IPS-20b (cell line): ENCODE measurements around the gene KIAA0319L.
"Not testable (repeated sequence)": the region's sequence is repeated elsewhere in the genome, so short reads cannot be mapped to it uniquely, and the experiment has no call there.

Experiments used
- H3K27ac ChIP-seq: one replicate; pipeline ENCODE4 v1.5.1; 2013; ENCODE audit warnings: low read length
- H3K27me3 ChIP-seq: 2 replicates; pipeline ENCODE4 v1.6.1; 2013; ENCODE audit warnings: mild to moderate bottlenecking, low read length, inconsistent platforms; ENCODE audit not compliant: insufficient read depth
- H3K36me3 ChIP-seq: 2 replicates; pipeline ENCODE4 v1.6.1; 2013; ENCODE audit warnings: low read depth, mild to moderate bottlenecking, inconsistent platforms, low read length, moderate library complexity; ENCODE audit not compliant: insufficient read depth
- H3K4me1 ChIP-seq: 2 replicates; pipeline ENCODE4 v1.6.1; 2013; ENCODE audit warnings: mild to moderate bottlenecking, control low read depth, inconsistent platforms, low read length, moderate library complexity; ENCODE audit not compliant: insufficient read depth
- H3K4me3 ChIP-seq: 2 replicates; pipeline ENCODE4 v1.5.1; 2013; ENCODE audit warnings: mild to moderate bottlenecking, low read length, inconsistent platforms
- H3K9ac ChIP-seq: 2 replicates; pipeline ENCODE4 v1.6.1; 2013; ENCODE audit warnings: low read depth, mild to moderate bottlenecking, inconsistent platforms, low read length, moderate library complexity
- H3K9me3 ChIP-seq: 2 replicates; pipeline ENCODE4 v1.6.1; 2013; ENCODE audit warnings: mild to moderate bottlenecking, low read depth, low read length, inconsistent platforms; ENCODE audit not compliant: insufficient read depth

The KIAA0319L gene

DNA sequence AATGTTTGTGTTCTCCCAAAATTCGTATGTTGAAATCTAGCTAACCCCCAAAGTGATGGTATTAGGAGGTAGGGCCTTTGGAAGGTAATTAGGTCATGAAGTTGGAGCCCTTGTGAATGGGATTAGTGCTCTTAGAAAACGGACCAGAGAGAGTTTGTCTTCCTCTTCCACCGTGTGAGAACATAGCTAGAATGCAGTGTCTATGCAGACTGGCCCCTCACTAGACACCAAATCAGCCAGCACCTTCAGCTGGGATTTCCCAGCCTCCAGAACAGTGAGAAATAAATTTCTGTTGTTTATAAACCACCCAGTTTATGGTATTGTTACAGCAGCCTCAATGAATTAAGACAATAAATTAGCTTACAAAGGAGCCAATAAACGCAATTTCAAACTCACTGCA is 58.0 kb downstream of the KIAA0319L start:
- H3K4me1 ChIP-seq = no peaks in the 10 kb centered on the region
- H3K9ac ChIP-seq = no peak overlapping the region
- no peaks in the 10 kb centered on the region for H3K36me3 ChIP-seq
- no peaks in the 10 kb centered on the region for H3K27me3 ChIP-seq
- no peak overlapping the region for H3K4me3 ChIP-seq
- no peaks in the 10 kb centered on the region for H3K9me3 ChIP-seq
- H3K27ac ChIP-seq = no peak overlapping the region

- no peaks in the 10 kb centered on the region; the same call in 1 of the 2 replicates for H3K9me3 ChIP-seq
- no peaks in the 10 kb centered on the region for H3K4me1 ChIP-seq
- H3K36me3 ChIP-seq = no peaks in the 10 kb centered on the region
- no peak overlapping the region for H3K27ac ChIP-seq
- H3K4me3 ChIP-seq = no peak overlapping the region
- H3K27me3 ChIP-seq = no peaks in the 10 kb centered on the region
- no peak overlapping the region for H3K9ac ChIP-seq
These were observed 59.6 kb downstream of the KIAA0319L start for GRCh38 chr1:35497571-35497970.

- Histone ChIP-seq H3K9me3 (no peaks in the 10 kb centered on the region; the same call in 1 of the 2 replicates), H3K36me3 (no peaks in the 10 kb centered on the region; the same call in 1 of the 2 replicates), H3K4me3 (no peak overlapping the region)
These were observed 67.0 kb downstream of the KIAA0319L start for GRCh38 chr1:35490250-35490649.

GRCh38 chr1:35488336-35488735 is 68.9 kb downstream of the KIAA0319L start:
- H3K9ac ChIP-seq = no peak overlapping the region
- H3K4me1 ChIP-seq = no peaks in the 10 kb centered on the region
- H3K27ac ChIP-seq = no peak overlapping the region
- no peak overlapping the region for H3K4me3 ChIP-seq
- no peaks in the 10 kb centered on the region; the same call in 1 of the 2 replicates for H3K9me3 ChIP-seq
- no peaks in the 10 kb centered on the region for H3K27me3 ChIP-seq
- H3K36me3 ChIP-seq = no peaks in the 10 kb centered on the region; the same call in 1 of the 2 replicates

More at GRCh38 chr1:35490250-35490649, 67.0 kb downstream of the KIAA0319L start:
- H3K27me3 ChIP-seq = no peaks in the 10 kb centered on the region
- H3K4me1 ChIP-seq = no peaks in the 10 kb centered on the region
- H3K9ac ChIP-seq = no peak overlapping the region
- H3K27ac ChIP-seq = no peak overlapping the region

DNA sequence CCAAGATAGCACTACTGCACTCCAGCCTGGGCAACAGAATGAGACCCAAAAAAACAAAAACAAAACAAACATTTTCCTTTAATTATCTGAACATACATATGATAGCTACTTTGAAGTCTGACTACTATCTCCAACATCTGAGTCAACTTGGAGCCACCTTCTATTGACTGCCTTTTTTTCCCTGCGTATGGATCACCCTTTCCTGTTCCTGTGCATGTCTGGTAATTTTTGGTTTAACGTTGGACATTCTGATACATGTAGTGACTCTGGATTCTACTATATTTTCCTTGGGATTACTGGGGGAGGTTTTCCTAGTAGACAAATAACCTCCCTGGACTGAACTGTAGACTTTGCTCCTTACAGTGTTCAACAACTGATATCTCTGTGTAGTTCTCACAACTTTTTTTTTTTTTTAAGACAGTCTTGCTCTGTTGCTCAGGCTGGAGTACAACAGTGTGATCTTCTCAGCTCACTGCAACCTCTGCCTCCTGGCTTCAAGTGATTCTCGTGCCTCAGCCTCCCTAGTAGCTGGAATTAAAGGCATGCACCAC is 70.3 kb downstream of the KIAA0319L start:
- Histone ChIP-seq H3K4me1 (no peaks in the 10 kb centered on the region), H3K27ac (no peak overlapping the region), H3K4me3 (no peak overlapping the region), H3K36me3 (no peaks in the 10 kb centered on the region; the same call in 1 of the 2 replicates), H3K9me3 (no peaks in the 10 kb centered on the region), H3K27me3 (no peaks in the 10 kb centered on the region), H3K9ac (no peak overlapping the region)

DNA sequence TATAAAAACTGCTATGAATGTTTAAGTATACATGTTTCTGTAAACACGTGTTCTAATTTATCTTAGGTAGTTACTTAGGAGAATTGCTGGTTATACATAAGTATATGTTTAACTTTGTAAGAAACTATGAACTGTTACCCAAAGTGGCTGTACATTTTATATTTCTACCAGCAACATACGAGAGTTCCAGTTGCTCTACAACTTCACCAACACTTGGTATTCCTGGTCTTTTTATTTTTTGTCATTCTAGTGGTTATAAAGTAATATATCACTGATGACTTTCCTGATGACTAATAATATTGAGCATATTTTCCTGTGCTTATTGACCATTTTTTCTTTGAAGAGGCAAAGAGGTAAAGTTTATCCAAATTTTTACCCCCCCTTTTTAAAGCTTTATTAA is 76.0 kb downstream of the KIAA0319L start:
- H3K9me3 ChIP-seq = no peaks in the 10 kb centered on the region
- peaks cover 16% of the 10 kb centered on the region for H3K36me3 ChIP-seq
- no peak overlapping the region for H3K9ac ChIP-seq
- no peaks in the 10 kb centered on the region for H3K4me1 ChIP-seq
- H3K27me3 ChIP-seq = no peaks in the 10 kb centered on the region
- H3K27ac ChIP-seq = no peak overlapping the region
- H3K4me3 ChIP-seq = no peak overlapping the region

GRCh38 chr1:35477870-35478269 is 79.3 kb downstream of the KIAA0319L start:
- Histone ChIP-seq H3K36me3 (peaks cover 42% of the 10 kb centered on the region), H3K4me3 (no peak overlapping the region), H3K27ac (no peak overlapping the region), H3K4me1 (no peaks in the 10 kb centered on the region), H3K9me3 (no peaks in the 10 kb centered on the region), H3K9ac (no peak overlapping the region), H3K27me3 (no peaks in the 10 kb centered on the region)

GRCh38 chr1:35475856-35476674 is 81.1 kb downstream of the KIAA0319L start:
- H3K9me3 ChIP-seq = no peaks in the 10 kb centered on the region
- no peak overlapping the region for H3K9ac ChIP-seq
- H3K4me3 ChIP-seq = no peak overlapping the region
- H3K27ac ChIP-seq = no peak overlapping the region
- 0 out of 2 replicates have a peak, but pooled peaks cover 9% of the 10 kb centered on the region for H3K4me1 ChIP-seq
- no peaks in the 10 kb centered on the region for H3K27me3 ChIP-seq
- H3K36me3 ChIP-seq = peaks cover 52% of the 10 kb centered on the region

- Histone ChIP-seq H3K36me3 (peaks cover 59% of the 10 kb centered on the region), H3K4me1 (peaks cover 14% of the 10 kb centered on the region; the same call in 1 of the 2 replicates), H3K27me3 (no peaks in the 10 kb centered on the region), H3K9me3 (no peaks in the 10 kb centered on the region), H3K4me3 (no peak overlapping the region), H3K27ac (no peak overlapping the region), H3K9ac (no peak overlapping the region)
These were observed 81.8 kb downstream of the KIAA0319L start for GRCh38 chr1:35475356-35475755.

GRCh38 chr1:35473216-35473615 is 84.0 kb downstream of the KIAA0319L start:
- Histone ChIP-seq H3K36me3 (peaks cover 72% of the 10 kb centered on the region), H3K4me1 (peaks cover 14% of the 10 kb centered on the region; the same call in 1 of the 2 replicates)
- H3K27ac ChIP-seq, H3K4me3 ChIP-seq, H3K9ac ChIP-seq, H3K9me3 ChIP-seq, H3K27me3 ChIP-seq: not testable (repeated sequence)

- no peaks in the 10 kb centered on the region for H3K27me3 ChIP-seq
- H3K27ac ChIP-seq = no peak overlapping the region
- H3K9me3 ChIP-seq = no peaks in the 10 kb centered on the region
- H3K4me3 ChIP-seq = no peak overlapping the region
- H3K36me3 ChIP-seq = peaks cover 79% of the 10 kb centered on the region
- peaks cover 14% of the 10 kb centered on the region; the same call in 1 of the 2 replicates for H3K4me1 ChIP-seq
- peak overlapping the region; percentile 1; the same call in 1 of the 2 replicates for H3K9ac ChIP-seq
These were observed 86.1 kb downstream of the KIAA0319L start for GRCh38 chr1:35470977-35471613.
